HG03342 (cell line): Measurements from ENCODE around the gene ACOT7.

Source experiments
- ATAC-seq: cut with Tn5 transposase; IDR thresholded peaks from one replicate; pipeline ENCODE4 v1.9.1; 2021; ENCODE audit warnings: mild to moderate bottlenecking, moderate library complexity; ENCODE audit not compliant: unreplicated experiment

The ACOT7 gene

GRCh38 chr1:6256645-6257044 lies 136.9 kb downstream of the ACOT7 start:
- no peak for ATAC-seq

- ATAC-seq, result no peak
Observed at GRCh38 chr1:6254691-6255090, 138.9 kb downstream of the ACOT7 start.

DNA sequence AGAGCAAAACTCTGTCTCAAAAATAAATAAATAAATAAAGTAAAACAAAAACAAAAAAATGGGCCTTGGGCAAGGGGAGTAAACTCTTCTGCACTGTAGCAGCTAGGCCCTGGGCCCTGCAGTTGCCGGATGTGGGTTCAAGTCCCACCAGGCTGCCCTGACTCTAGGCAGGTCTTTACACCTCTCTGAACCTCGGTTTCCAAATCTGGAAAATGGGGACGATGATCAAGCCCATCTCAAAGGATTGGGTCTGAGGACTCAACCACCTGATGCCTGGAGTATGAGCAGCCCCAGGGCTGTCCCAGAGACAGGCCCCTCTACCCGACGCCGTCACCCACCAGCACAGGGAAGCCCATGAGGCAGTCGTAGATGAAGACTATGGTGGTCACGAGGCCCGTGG lies 140.2 kb downstream of the ACOT7 start:
- ATAC-seq, result no peak

- no peak for ATAC-seq
Observed at GRCh38 chr1:6252374-6252710, 141.2 kb downstream of the ACOT7 start.

GRCh38 chr1:6251681-6252373 lies 141.7 kb downstream of the ACOT7 start:
- ATAC-seq, result no peak

DNA sequence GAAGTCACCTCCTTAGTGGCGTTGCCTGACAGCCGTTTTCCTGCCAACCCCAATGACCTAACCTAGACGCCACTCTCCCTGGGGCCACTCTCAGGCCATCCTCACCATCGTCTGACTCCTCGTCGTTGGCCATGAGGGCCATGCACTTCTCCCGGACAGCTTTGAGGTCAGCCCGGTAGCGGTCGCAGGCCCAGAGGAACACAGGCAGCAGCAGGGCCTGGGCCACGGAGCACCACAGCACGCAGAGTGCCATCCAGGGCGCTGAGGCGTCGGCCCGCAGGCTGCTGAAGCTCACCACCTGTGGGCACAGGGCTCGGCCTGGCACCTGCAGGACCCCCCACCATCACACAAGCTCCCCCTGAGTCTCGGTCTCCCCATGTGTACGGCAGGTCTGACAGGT lies 142.3 kb downstream of the ACOT7 start:
- no peak for ATAC-seq

- no peak for ATAC-seq
Observed at GRCh38 chr1:6249739-6250689, 143.6 kb downstream of the ACOT7 start.

DNA sequence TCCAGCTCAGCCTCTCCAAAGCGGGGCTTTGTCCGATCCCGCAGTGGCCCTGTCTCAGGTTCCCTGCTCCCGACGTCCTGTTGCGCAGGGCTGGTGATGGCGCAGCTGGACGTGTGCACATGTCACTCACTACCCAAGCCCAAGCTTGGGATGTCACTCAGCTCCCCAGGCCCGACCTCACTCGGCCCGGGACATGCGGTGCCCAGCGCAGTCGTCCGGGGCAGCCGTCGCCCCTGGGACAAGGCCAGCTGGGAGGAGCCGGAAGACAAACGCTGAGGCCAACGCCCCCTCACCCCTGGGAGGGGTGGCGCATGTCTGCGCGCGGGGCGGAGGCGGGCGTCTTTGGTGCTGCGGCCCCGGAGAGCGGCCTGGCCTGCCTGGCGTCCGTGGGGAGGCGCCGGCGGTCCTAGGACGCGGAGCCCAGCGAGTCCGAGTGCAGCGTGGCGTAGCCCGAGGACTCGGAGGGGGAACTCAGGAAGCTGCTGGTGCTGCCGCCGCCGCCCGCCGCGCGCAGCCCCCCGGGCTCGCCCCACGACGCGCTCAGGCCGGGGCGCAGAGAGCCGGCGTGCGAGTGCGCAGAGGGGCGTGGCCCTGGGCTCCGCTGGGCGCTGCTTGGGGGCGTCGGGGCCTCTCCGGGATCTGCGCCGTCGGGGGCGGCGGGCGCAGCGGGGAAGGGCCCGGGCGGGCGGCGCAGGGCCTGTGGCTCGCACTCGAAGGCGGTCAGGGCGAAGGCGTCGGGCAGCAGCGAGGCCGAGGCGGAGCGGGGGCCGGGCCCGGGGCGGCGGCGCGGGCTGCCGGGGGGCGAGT lies 144.4 kb downstream of the ACOT7 start:
- ATAC-seq, result no peak

GRCh38 chr1:6248161-6248776 lies 145.3 kb downstream of the ACOT7 start:
- no peak for ATAC-seq

- ATAC-seq, result no peak
Observed at GRCh38 chr1:6247651-6248050, 145.9 kb downstream of the ACOT7 start.

DNA sequence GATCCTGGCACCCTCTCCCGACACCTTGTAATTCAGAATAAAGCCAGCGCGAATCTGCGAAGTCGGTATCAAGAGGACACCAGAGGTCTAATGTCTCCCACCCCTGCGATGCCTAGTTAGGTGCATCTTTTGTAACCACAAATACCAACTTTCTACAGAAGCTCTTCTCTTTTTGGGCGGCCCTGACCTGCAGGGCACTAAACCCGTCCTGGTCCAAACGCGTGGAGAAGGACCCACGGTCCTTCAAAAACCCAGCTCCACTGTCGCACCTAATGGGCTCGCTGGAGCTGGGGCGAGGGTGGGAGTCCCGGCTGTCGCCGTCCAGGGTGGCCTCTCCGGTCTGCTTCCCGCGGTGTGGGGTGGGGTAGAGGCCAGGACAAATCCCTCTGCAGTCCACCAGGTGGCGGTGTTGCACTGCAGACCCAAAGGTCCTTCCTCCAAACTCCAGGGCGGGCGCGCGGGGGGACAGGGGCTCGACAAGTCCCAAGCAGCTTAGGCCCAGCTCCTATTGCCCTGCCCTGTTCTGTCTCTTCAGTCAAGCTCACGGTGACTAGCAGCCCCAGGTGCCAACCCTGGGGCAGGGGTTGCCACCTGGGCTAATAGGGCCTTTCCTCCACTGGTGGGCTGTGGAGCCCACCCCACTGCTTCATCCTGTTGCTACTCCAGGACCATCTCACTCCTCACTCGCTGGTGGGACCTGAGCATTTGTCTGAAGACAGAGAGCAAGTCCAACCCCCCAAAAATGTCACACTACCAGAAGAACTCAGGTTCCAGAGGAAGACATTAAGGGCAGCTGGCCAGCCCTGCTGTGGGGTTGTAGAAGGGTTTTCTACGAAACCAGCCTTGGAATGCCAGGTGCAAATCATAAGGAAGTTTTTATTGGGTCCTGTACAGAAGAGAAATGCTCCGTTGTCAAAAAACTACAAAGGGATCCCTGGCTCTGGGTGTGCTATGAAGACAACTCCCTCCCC lies 146.8 kb downstream of the ACOT7 start:
- no peak for ATAC-seq

- no peak for ATAC-seq
Observed at GRCh38 chr1:6245869-6246496, 147.6 kb downstream of the ACOT7 start.

DNA sequence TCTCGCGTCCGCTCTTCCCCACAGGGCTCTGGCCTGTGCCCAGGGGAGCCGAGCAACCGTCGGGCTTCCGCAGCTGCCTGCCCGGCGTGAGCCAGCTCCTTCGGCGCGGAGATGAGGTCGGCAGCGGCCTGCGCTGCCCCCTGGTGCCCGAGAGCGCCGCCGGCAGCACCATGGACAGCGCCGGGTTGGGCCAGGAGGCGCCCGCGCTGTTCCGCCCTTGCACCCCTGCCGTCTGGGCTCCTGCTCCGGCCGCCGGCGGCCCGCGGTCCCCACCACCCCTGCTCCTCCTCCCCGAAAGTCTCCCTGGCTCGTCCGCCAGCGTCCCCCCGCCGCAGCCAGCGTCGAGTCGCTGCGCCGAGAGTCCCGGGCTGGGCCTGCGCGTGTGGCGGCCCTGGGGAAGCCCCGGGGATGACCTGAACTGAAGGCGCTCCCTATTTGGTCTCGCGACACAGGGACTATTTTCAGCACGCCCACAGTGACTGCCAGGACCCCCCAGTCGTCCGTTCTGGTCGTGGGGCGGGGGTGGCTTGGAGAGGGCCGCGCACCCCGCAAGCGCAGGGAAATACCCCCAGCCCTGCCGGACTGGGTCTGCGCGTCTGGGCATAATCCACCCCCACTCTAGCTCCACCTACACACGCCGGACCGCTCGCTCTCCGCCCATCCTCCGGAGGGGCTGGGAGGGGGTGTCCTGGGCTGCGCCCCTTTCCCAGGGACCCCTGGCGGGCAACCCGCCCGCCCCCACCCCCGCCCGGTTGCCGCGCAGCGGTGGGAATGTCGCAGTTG lies 148.3 kb downstream of the ACOT7 start:
- peak; percentile 42 for ATAC-seq

GRCh38 chr1:6244401-6245049 lies 149.0 kb downstream of the ACOT7 start:
- no peak for ATAC-seq

DNA sequence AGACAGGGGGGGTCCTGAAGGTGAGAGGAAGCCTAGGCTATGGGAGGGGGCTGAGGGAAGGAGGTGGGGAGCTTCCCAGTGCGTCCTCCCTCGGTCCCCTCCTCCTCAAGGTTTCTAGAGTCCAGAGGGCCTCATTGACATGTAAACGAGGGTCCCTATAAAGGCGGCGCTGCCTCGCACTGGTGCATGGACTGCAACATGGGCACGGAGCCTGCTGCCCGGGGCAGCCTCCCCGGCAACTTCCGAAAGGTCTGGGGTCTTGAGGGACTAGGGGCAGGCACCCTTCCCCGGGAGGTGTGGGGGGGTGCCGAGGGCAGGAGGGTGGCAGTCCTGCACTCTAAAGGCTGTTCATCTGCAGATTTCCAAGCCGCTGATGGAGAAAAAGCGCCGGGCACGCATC lies 149.6 kb downstream of the ACOT7 start, which contains the start of gene HES3:
Gene HES3, plus strand, starts transcription at position 187 of the 400 bp plus-strand sequence. Its CDS starts 187 bp downstream, at position 374.
- ATAC-seq, result no peak

GRCh38 chr1:6243053-6243834 lies 150.3 kb downstream of the ACOT7 start:
- ATAC-seq, result no peak
